ENCODE measurements around the gene RAB27B. TPM values are rescaled to one million over a fixed set of nuclear protein-coding genes. Genes with fewer than 3 reads are reported as not detected.
A peak's percentile ranks its signal among the peaks of the same experiment; 100 is the strongest.

RAB27B gene
- under 1 TPM in 1 of 2 experiments, not detected in 1; 0.05 TPM for total RNA-seq
- polyA plus RNA-seq = 1 to 10 TPM in 1 of 3 donors, under 1 TPM in 1, not detected in 1; 0.57 to 1.8 TPM
- 0 to 0.35 (median 0.07) reads per million in 6 experiments for total RNA-seq

- ATAC-seq (peak; percentile 74 to 98), DNase-seq (peak in 9 of 10 donors; percentile 8 to 67 (median 35))
- H3K27me3 Mint-ChIP-seq = peaks cover 10 to 55% (median 18%) of the 10 kb centered on the region in 5 donors
- POLR2A ChIA-PET = no interaction called here
- H3K4me3 Mint-ChIP-seq = peak within 1 kb of the TSS; percentile 72 to 92 (median 78)
- H3K36me3 Mint-ChIP-seq = peaks cover 0 to 4% (median 0%) of the 10 kb centered on the region in 3 donors
- peak within 1 kb of the TSS in 3 of 10 donors; percentile 36 to 82 (median 37) for H3K27ac Mint-ChIP-seq
- H3K9me3 Mint-ChIP-seq = peaks cover 0 to 15% (median 2%) of the 10 kb centered on the region in 9 donors
- H3K4me1 Mint-ChIP-seq = peaks cover 0 to 19% (median 14%) of the 10 kb centered on the region in 4 donors
Observed at GRCh38 chr18:54828281-54828881, at the start of gene RAB27B. RAB27B (plus strand) TSS chr18:54828477; CDS start chr18:54877586, 49,109 bp downstream.

GRCh38 chr18:54780285-54780861 is 47.9 kb upstream of the RAB27B start:
- POLR2A ChIA-PET = no interaction called here
- no peaks in the 10 kb centered on the region for H3K4me1 Mint-ChIP-seq
- peaks cover 0 to 6% (median 3%) of the 10 kb centered on the region in 5 donors for H3K27me3 Mint-ChIP-seq
- ATAC-seq (no peak), DNase-seq (no peak)
- no peak overlapping the region for H3K4me3 Mint-ChIP-seq
- H3K27ac Mint-ChIP-seq = no peak overlapping the region
- H3K9me3 Mint-ChIP-seq = peaks cover 0 to 7% (median 0%) of the 10 kb centered on the region in 9 donors
- H3K36me3 Mint-ChIP-seq = no peaks in the 10 kb centered on the region

GRCh38 chr18:54780970-54781369 is 47.3 kb upstream of the RAB27B start:
- POLR2A ChIA-PET = no interaction called here
- DNase-seq = no peak
- no peak overlapping the region for H3K4me3 Mint-ChIP-seq
- no peak for ATAC-seq
- no peak overlapping the region for H3K27ac Mint-ChIP-seq
- H3K9me3 Mint-ChIP-seq = peaks cover 0 to 7% (median 0%) of the 10 kb centered on the region in 9 donors
- no peaks in the 10 kb centered on the region for H3K4me1 Mint-ChIP-seq
- no peaks in the 10 kb centered on the region for H3K36me3 Mint-ChIP-seq
- peaks cover 0 to 8% (median 3%) of the 10 kb centered on the region in 5 donors for H3K27me3 Mint-ChIP-seq

GRCh38 chr18:54783139-54783538 is 45.1 kb upstream of the RAB27B start:
- Mint-ChIP-seq H3K4me3 (no peak overlapping the region), H3K36me3 (no peaks in the 10 kb centered on the region), H3K27me3 (peaks cover 0 to 8% (median 3%) of the 10 kb centered on the region in 5 donors), H3K27ac (no peak overlapping the region), H3K9me3 (peaks cover 0 to 7% (median 0%) of the 10 kb centered on the region in 9 donors), H3K4me1 (no peaks in the 10 kb centered on the region)
- DNase-seq (no peak), ATAC-seq (no peak)
- POLR2A ChIA-PET = no interaction called here

GRCh38 chr18:54786206-54786605 is 42.1 kb upstream of the RAB27B start:
- Mint-ChIP-seq H3K9me3 (peaks cover 0 to 7% (median 0%) of the 10 kb centered on the region in 9 donors), H3K4me3 (no peak overlapping the region), H3K27ac (no peak overlapping the region), H3K4me1 (no peaks in the 10 kb centered on the region), H3K36me3 (no peaks in the 10 kb centered on the region), H3K27me3 (peaks cover 0 to 8% (median 0%) of the 10 kb centered on the region in 5 donors)
- no peak for DNase-seq
- POLR2A ChIA-PET = no interaction called here
- ATAC-seq = no peak

- no peak overlapping the region for H3K27ac Mint-ChIP-seq
- ATAC-seq (no peak), DNase-seq (no peak)
- no peaks in the 10 kb centered on the region for H3K36me3 Mint-ChIP-seq
- H3K4me3 Mint-ChIP-seq = no peak overlapping the region
- H3K4me1 Mint-ChIP-seq = no peaks in the 10 kb centered on the region
- peaks cover 0 to 7% (median 0%) of the 10 kb centered on the region in 9 donors for H3K9me3 Mint-ChIP-seq
- POLR2A ChIA-PET = no interaction called here
- H3K27me3 Mint-ChIP-seq = peaks cover 0 to 8% (median 0%) of the 10 kb centered on the region in 5 donors
Observed at GRCh38 chr18:54787121-54787520, 41.2 kb upstream of the RAB27B start.

GRCh38 chr18:54787616-54788015 is 40.7 kb upstream of the RAB27B start:
- Mint-ChIP-seq H3K27ac (no peak overlapping the region), H3K36me3 (no peaks in the 10 kb centered on the region), H3K9me3 (peaks cover 0 to 7% (median 0%) of the 10 kb centered on the region in 9 donors), H3K4me3 (no peak overlapping the region), H3K27me3 (peaks cover 0 to 8% (median 0%) of the 10 kb centered on the region in 5 donors), H3K4me1 (no peaks in the 10 kb centered on the region)
- DNase-seq (no peak), ATAC-seq (no peak)
- POLR2A ChIA-PET = no interaction called here

- Mint-ChIP-seq H3K9me3 (no peaks in the 10 kb centered on the region), H3K27ac (no peak overlapping the region), H3K27me3 (peaks cover 0 to 5% (median 0%) of the 10 kb centered on the region in 5 donors), H3K36me3 (no peaks in the 10 kb centered on the region), H3K4me1 (no peaks in the 10 kb centered on the region), H3K4me3 (no peak overlapping the region)
- ATAC-seq (no peak), DNase-seq (no peak)
- POLR2A ChIA-PET = no interaction called here
Observed at GRCh38 chr18:54790109-54790508, 38.2 kb upstream of the RAB27B start.

- DNase-seq = no peak
- ATAC-seq = no peak
- POLR2A ChIA-PET = no interaction called here
- Mint-ChIP-seq H3K36me3 (no peaks in the 10 kb centered on the region), H3K27ac (no peak overlapping the region), H3K4me1 (no peaks in the 10 kb centered on the region), H3K27me3 (no peaks in the 10 kb centered on the region), H3K9me3 (no peaks in the 10 kb centered on the region), H3K4me3 (no peak overlapping the region)
Observed at GRCh38 chr18:54791657-54792056, 36.6 kb upstream of the RAB27B start.

GRCh38 chr18:54792079-54792478 is 36.2 kb upstream of the RAB27B start:
- no peak overlapping the region for H3K27ac Mint-ChIP-seq
- ATAC-seq (no peak), DNase-seq (no peak)
- no peaks in the 10 kb centered on the region for H3K9me3 Mint-ChIP-seq
- no peaks in the 10 kb centered on the region for H3K4me1 Mint-ChIP-seq
- no peak overlapping the region for H3K4me3 Mint-ChIP-seq
- no peaks in the 10 kb centered on the region for H3K27me3 Mint-ChIP-seq
- H3K36me3 Mint-ChIP-seq = no peaks in the 10 kb centered on the region
- POLR2A ChIA-PET = no interaction called here

GRCh38 chr18:54794823-54795222 is 33.5 kb upstream of the RAB27B start:
- Mint-ChIP-seq H3K4me1 (no peaks in the 10 kb centered on the region), H3K36me3 (no peaks in the 10 kb centered on the region), H3K27me3 (no peaks in the 10 kb centered on the region), H3K9me3 (no peaks in the 10 kb centered on the region), H3K4me3 (no peak overlapping the region), H3K27ac (no peak overlapping the region)
- POLR2A ChIA-PET = no interaction called here
- DNase-seq (no peak), ATAC-seq (no peak)

- no peak overlapping the region for H3K4me3 Mint-ChIP-seq
- no peak for DNase-seq
- no peaks in the 10 kb centered on the region for H3K36me3 Mint-ChIP-seq
Observed at GRCh38 chr18:54798186-54798585, 30.1 kb upstream of the RAB27B start.

GRCh38 chr18:54801374-54801773 is 26.9 kb upstream of the RAB27B start:
- Mint-ChIP-seq H3K9me3 (peaks cover 0 to 9% (median 0%) of the 10 kb centered on the region in 9 donors), H3K27ac (no peak overlapping the region), H3K4me1 (peaks cover 3 to 9% (median 5%) of the 10 kb centered on the region in 4 donors), H3K27me3 (peaks cover 0 to 21% (median 2%) of the 10 kb centered on the region in 5 donors), H3K36me3 (no peaks in the 10 kb centered on the region), H3K4me3 (no peak overlapping the region)
- POLR2A ChIA-PET = interaction anchor here (0.6 kb wide), 1 partner anchor 142 kb away, joined by 3 read pairs; no protein-coding TSS in a partner anchor
- ATAC-seq (no peak), DNase-seq (no peak)

More at GRCh38 chr18:54798186-54798585, 30.1 kb upstream of the RAB27B start:
- Mint-ChIP-seq H3K27me3 (peaks cover 0 to 7% (median 0%) of the 10 kb centered on the region in 5 donors), H3K4me1 (no peaks in the 10 kb centered on the region), H3K27ac (no peak overlapping the region), H3K9me3 (peaks cover 0 to 6% (median 0%) of the 10 kb centered on the region in 9 donors)
- ATAC-seq = no peak
- POLR2A ChIA-PET = no interaction called here
